Measurements from ENCODE around the gene OR6B3.
"Not testable (repeated sequence)": the region's sequence is repeated elsewhere in the genome, so short reads cannot be mapped to it uniquely, and the experiment has no call there.

OR6B3 gene

DNA sequence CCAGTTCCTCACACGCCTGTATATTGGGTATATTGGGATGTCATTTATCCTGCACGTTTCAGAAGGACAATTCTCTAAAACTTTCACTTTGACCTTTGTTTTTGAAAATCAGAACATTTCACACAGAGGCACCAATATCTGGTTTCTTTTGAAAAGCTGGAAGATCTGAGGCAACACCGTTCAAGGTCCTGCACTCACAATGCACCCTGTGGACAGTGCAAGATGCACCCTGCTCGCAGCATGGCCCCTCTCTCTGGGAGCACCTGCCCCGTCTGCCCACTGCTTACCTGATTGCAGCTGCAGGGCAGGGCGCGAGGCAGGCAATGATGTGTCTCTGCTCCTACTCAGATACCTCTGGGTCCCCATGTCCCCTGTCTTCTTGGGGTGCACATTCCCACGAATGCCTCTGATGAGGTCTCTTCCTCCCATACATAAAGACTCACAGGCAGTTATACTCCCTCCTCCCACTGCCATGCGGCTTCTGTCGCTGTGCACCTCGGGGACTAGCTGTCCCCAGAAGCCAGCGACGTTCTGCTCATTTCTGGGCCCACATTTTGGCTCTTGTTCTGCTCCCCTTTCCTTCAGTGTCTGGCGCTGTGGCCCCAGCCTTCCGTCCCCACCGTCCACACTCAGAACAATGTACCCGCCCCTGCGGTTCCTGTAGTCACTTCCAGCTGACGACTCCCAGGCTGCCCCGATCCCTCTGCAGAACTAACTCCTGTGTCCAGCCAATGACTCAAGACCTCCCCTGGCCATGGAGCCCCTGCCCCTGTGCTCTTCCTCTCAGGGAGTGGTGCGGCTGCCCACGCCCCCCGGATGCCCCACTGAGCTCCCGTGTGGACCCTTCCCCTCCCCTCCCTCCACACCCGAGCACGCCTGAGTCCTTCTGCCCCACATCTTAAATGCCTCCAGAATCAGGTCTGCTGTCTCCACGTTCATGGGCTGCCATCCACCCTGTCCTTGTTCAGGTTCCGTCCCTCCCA is at the start of gene OR6B3:
TSS of gene OR6B3 (minus strand) at position 349 of the 983 bp plus-strand sequence.
- no peak for FAIRE-seq

DNA sequence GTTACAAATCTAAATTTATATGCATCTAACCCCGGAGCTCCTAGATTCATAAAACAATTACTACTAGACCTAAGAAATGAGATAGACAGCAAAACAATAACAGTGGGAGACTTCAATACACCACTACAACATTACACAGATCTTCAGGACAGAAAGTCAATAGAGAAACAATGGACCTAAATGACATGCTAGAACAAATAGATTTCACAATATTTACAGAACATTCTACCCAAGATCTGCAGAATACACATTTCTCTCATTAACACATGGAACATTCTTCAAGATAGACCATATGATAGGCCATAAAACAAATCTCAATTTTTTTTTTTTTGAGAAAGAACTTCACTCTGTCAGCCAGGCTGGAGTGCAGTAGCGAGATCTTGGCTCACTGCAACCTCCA is 45.0 kb upstream of the OR6B3 start:
- no peak for FAIRE-seq

DNA sequence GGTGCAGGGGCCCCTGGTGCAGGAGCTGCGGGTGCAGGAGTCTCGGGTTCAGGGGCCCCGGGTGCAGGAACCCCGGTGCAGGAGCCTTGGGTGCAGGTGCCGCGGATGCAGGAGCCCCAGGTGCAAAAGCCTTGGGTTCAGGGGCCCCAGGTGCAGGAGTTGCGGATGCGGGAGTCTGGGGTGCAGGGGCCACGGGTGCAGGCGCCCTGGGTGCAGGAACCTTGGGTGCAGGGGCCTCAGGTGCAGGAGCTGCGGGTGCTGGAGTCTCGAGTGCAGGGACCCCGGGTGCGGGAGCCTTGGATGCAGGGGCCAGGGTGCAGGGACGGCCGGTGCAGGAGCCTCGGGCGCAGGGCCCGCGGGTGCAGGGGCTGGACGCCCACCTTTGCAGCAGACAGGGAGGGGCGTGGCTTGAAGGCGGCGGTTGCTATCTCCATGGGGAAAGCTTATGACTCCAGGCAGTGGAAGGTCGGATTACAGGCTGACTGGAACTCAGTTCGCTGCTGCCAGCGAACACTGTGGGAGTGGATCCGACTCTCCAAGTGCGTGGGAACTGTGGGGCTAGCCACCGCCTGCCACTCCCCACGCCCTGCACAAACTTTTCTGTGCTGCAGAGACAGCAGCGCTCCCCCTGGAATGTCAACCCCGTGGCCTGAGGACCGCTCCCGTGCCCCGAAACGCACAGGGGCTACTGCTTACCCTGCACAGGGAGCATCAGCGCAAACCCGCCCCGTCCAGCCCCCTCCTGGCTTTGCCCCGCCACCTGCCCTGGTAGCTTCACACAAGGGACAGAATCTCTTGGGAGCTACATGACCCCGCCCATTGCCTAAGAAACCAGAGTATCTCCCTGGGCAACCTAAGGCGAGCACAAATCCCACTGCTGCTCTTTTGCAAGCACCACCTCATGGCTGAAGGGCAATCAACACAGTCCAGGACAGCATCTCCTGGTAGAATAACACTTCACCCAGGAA is 42.5 kb upstream of the OR6B3 start:
- no peak for FAIRE-seq

DNA sequence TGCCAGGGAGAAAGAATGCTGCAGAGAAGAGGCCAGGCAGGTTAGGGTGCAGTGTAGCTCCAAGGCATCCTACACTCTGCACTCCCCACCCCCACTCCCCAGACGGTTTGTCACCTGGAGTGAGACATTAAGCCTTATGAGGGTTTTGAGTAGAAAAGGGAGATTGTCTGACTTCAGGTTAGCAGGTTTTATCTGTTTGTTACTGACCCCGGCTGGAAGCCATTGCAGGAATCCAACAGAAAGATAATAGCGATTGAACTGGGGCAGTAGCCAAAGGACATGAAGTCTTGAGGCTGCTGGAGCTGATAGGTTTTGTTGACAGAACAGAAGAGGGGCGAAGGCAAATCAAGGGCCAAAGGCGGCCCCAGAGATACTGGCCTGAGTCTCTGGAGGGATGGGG is 36.0 kb upstream of the OR6B3 start:
- FAIRE-seq = no peak

DNA sequence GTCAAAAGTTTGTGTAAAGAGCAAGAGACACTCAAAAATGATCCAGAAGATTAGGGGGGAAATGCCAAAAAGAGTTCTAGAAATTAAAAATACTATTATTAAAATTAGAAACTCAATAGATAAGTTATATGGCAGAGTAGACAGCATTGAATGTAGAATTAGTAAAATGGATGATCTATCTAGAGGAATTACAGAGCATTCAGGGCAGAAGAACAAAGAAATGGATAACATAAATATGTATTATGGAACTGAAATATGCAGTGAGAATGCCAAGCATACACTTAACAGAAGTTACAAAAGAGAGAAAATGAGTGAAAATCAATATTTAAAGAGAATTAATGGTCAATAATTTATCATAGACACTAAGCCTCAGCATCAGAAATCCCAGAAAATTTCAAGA is 33.2 kb upstream of the OR6B3 start:
- FAIRE-seq = no peak

DNA sequence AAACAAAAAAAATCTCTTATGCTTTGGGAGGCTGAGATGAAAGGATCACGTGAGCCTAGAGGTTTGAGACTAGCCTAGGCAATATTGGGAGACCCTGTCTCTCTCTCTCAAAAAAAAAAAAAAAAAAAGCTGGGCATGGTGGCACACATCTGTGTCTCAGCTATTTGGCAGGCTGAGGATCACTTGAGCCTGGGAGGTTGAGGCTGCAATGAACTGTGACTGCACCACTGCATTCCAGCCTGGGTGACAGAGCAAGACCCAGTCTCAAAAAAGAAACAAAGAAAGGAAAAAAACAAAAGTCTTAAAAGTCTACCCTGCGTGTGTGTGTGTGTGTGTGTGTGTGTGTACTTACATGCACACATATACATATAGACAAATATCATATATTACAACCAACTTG is 25.3 kb upstream of the OR6B3 start:
- no peak for FAIRE-seq

DNA sequence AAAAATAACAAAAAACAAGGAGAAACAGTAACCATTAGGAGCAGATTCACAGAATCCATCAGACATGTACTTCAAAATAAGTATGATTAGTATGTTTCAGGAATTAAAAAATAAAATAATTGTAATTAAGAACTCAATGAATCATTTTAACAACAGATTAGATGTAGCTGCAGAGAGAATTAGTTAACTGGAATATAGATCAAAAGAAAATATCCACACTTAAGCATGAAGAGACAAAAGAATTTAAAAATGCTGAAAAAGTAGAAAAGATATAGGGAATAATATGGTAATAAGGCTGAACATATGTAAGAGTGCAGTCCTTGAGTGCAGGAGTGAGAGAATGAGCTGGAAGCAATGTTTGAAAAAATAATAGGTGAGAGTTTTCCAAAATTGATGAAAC is 24.1 kb upstream of the OR6B3 start:
- no peak for FAIRE-seq

DNA sequence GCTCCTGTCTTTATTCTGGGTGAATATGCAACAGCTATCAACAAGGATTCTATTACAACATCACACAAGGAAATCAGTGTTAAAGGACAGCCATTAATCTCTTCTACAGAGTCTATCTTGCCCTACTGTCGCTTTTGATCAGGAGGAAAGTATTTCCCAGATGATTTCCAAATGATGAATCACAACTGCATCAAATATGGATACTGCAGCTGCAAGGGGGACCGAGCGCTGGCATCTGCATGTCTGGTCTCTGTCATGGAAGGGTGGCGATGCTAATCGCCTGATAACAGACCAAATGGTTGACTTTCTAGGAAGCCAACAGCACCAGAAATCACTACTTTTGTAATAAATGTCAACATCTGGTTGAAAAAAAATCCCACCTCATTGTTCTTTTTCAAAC is 21.2 kb upstream of the OR6B3 start:
- FAIRE-seq = no peak

DNA sequence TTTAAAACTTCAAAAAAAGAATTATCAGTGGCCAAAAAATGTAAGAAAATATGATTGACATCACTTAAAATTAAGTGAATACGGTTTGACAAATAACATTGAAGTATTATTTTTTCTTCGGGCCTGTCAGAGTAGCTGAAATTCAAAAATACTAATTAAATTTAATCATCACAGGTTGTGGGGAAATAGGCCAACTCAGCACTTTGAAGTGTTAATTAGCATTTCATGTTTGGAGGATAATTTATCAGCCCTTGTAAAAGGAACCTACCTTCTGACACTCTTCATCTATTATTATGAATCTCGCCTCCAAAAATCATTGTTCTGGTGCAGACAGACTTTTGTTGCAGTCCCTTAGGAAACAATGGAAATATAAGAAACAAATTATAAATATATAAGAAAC is 17.6 kb upstream of the OR6B3 start:
- no peak for FAIRE-seq

DNA sequence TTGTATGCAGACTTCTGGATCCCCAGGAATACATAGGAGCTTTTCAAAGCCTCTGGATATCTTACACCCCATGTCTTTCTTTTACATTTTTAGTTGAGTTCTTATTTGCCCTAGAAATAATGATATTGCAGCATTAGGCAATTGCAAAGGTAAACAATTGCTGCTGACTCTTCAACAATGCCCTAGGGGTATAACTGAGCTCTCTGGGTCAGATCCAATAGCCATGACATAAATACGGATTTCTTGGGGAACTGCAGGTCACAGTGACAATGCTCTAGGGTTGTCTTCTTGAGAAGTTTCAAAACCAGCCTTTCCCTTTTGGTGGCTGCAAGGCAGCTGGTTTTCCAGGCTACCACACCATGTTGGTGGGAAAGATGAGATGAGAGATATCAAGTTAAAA is 16.5 kb upstream of the OR6B3 start:
- no peak for FAIRE-seq

DNA sequence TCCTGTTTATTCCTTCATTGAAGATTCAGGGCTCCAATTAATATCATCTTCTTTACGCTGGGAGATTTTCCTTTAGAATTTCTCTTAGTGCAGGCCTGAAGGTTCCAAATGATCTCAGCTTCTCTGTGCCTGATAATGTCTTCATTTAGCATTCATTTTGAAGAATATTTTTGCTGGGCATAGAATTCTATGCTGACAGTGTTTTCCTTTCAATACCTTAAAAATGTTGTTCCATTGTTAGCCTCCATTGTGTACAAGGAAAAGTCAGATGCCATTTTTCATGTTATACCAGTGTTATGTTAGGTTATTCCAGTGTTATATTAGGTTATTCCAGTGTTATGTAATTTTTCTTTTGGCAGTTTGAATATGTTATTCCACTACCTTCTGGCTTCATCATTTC is 14.9 kb upstream of the OR6B3 start:
- no peak for FAIRE-seq

DNA sequence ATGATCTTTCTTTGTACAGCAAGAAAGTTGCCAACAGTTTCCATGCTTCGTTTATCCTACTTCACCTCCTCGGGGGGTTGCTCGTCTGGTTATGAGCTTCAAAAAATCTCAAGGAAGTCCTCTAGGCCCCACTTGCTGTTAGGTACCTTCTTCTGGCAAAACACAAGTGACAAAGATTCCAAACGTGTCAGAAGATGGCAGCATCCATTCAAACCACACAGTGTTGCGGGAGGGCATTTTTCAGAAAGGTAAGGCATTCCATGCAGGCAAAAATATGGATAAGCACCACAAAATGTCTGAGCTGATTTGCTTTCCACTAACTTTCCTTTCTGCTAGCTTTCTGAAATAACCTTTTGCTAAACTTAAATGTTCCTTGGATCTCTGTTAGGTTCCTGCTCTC is 13.2 kb upstream of the OR6B3 start:
- no peak for FAIRE-seq

DNA sequence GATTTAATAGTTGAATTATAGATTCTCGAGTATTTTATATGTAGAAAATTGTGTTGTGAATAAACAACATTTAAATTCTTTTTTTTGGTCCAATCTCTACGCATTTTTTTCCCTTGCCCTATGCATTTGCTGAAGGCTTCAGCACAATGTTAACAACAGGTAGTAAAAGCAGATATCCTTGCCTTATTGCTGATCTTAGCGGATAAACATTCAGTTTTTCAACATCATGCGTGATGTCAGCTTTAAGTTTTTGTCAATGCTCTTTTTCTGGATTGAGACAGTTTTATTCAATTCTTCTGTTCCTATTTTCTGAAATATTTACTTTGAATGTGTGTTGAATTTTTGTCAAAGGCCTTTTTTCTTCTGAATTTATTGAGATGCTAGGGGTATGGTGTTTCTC is 11.6 kb upstream of the OR6B3 start:
- FAIRE-seq = no peak

DNA sequence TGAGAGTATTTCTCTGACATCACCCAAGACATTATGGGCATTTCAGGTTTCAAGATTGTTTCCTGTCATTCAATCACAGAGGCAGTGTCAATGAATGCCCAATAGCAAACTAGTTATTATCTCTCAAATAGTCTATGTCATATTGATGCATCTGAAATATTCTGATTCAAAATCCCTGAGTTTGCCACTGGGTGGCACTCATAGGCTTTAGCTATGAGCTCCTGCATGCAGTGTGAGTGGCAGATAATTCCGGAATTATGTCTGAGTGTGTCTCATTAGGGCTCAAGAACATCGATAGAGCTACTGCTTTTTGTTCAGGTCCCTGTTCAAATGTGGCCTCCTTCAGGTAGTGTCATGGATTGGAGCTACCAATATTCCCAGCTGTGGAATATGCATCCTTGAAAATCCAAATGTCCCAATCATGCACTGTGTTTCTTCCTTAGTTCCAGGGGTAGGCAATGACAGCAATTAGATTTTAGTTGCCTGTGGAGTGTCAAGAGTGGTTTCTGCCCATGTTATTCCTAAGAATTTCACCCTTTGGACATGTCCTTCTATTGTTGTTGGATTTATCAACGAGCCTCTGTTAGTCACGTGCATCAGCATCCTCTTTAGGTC is 7.8 kb upstream of the OR6B3 start:
- peak; percentile 94 for FAIRE-seq

DNA sequence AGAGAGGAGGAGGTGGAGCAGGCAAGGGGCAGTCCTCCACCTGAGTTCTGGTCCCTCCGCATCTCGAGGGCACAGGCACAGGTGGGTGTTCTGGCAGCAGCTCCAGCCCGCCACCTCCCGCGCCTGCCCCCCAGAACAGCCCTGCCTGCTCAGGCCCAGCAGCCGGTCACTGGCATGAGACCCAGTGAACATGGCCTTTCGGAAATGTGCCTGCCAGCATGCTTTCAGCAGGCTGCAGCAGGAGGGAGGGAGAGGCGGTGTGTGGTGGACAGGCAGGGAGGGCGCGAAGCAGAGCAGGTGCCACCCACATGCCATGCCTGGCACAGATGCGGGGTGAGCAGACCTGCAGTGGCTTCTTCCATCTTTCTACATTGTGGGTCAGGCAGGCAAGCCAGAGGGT is 3.4 kb upstream of the OR6B3 start:
- no peak for FAIRE-seq

DNA sequence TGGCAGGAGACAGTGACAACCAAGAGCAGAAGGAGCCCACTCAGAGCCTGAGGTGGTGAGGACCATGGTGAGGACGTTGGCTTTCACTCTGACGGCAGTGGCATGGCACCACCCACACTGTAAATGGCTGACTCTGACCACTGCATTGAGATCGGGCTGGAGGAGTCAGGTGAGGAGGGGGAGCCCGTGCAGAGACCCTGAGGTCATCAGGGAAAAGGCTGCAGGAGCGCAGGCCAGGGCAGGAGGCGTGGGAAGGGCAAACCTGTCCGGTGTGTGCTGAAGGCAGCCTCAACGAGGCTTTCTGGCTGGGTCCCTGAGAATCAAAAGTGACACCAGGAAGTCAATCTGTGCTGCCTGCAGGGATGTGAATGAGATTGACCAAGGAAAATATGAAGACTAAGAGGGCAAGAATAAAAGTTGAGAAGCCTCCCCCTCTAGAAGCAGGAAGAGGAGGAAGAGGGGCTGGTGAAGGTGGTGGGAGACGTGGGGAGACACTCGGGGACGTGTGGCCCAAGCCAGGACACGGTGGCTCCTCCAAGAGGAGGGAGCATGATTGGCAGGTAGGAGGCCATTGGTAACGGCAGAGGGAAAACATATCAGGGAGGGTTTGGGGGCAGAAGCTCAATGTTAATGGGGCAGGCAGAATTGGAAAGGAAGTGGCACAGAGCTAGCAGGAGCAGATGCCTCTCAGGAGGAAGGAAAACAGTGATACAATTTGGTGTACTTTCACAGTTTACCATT is 2.0 kb upstream of the OR6B3 start:
- FAIRE-seq = no peak

DNA sequence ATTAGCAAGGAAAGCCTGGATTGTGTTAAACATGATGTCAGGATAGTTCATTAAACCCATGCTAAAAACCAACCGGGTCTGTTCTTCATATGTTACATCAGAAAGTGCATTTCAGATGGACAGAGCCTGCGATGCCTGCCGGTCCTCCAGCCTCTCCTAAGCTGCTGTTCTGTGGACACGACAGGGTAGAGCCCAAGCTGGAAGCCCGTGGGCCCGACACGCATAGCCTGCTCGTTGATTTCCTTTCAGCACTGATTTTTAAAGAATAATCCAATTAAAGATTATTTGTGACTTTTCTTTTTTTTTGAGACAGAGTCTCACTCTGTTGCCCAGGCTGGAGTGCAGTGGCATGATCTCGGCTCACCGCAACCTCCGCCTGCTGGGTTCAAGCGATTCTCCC is 797 bp downstream of the OR6B3 start:
- no peak for FAIRE-seq

DNA sequence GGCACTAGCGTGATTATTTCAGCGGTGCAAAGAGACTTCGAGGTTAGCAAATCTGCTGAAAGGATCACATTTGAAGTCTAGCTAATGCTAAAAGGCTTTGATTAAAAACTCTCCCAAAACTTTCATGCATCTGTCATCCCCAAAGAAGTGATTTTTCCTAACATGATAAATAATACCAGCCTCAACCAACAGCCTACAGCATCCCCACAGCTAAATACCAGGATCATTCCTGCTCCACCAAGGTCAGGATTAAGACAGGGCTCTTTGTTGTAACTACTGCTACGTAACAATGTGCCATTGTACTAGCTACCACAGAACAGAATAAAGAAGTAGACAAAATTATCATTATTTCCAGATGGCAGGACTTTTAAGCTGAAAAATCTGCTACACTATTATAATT is 1.6 kb downstream of the OR6B3 start:
- FAIRE-seq = no peak

DNA sequence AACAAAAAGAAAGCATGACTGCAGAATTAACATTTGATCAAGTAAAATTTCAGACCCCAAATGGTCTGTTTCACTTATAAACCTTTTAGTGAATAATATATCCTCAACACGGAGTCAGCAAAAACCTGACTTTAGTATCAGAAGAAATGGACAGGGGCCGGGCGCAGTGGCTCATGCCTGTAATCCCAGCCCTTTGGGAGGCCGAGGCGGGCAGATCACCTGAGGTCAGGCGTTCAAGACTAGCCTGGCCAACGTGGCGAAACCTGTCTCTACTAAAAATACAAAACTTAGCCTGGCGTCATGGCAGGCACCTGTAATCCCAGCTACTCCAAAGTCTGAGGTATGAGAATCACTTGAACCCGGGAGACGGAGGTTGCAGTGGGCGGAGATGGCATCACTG is 3.0 kb downstream of the OR6B3 start:
- FAIRE-seq = no peak

DNA sequence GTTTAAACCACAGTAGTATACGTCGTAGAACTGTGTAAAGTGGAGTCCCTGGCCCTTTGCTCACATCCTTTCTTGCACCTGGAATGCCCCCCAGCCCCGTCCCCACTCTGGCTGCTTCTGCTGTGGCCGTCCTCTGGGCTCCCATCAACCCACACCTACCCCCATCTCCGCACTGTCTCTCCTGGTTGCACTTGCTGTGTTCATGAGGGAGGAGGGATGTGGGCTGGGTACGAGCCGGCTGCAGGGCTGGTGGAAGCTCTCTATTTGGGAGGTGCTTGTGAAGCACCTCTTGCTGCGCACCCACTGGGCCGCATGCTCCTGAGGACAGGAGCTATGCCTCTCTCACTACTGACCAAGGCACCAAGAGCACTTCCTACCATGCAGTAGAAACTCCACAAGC is 5.1 kb downstream of the OR6B3 start:
- FAIRE-seq = no peak

DNA sequence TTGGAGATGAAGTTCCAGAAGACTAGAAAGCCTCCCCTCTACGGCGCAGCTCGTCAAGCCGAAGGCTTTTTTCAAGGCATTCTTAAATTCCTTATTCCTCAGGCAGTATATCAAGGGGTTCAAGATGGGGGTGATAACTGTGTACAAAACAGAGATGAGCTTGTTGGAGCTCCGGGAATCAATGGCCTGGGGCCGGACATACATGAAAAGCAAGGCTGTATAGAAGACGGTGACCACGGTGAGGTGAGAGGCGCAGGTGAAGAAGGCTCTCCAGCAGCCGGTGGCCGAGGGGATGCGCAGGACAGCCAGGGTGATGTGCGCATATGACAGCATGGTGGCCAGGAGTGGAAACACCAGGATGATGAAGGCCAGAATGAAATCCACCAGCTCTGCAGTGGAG is 8.2 kb downstream of the OR6B3 start:
- no peak for FAIRE-seq

DNA sequence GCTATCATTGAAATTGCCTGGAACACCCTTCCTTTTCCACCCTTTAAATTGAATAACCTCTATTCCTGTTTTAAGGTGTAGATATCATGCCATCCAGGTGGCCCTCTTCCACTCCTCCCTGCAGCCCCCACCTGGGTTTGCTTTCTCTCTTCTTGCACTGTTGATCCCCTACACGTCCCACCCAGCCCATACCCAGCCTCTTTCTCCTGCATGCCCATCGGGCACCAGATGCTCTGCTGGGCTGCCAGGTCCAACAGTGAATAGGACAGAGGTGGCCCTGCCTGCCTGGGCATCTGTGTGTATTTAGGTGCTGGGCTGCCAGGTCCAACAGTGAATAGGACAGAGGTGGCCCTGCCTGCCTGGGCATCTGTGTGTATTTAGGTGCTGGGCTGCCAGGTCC is 9.2 kb downstream of the OR6B3 start:
- not testable (repeated sequence) for FAIRE-seq

All from A204.1 (cell line).